ENCODE results near the gene CENPA.
"Not testable (repeated sequence)": the region's sequence is repeated elsewhere in the genome, so short reads cannot be mapped to it uniquely, and the experiment has no call there.

Gene CENPA

DNA sequence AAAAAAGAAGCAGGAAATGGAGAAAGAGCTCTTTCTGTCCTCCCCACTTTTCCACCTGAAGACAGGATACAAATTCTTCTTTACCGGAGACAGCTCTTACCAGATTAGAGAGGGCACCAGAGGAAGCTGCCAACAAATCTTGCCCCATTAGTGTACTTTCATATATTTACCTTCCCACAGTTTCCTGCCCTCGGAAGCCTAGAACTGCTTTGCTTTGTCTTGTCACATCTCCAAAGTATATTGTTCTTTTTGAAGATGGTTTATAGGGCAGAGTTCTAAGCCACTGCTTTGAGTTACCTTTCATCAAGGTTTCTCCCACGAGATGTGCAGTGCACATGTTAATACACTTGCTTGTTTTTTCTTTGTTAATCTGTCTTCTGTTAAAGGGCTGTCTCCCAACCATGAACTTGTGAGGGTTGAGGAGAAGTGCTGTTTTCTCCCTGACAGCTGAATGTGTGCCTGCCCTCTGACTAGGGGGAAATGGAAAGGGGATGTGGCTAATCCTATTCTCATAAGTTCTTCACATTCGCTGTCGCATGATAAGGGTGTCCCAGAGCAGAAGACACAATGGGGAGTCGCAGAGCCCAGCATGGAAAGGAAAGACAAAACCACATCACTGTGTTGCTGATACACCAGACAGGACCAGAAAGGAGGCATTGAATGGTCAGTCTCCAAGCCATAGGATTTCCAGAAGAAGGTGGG lies 24.2 kb downstream of the CENPA start:
- no peak for DNase-seq (ENCODE audit: low spot score)
- Histone ChIP-seq H3K4me3 (no peak overlapping the region), H3K27ac (no peak overlapping the region)
- TF ChIP-seq, protein P1, sequence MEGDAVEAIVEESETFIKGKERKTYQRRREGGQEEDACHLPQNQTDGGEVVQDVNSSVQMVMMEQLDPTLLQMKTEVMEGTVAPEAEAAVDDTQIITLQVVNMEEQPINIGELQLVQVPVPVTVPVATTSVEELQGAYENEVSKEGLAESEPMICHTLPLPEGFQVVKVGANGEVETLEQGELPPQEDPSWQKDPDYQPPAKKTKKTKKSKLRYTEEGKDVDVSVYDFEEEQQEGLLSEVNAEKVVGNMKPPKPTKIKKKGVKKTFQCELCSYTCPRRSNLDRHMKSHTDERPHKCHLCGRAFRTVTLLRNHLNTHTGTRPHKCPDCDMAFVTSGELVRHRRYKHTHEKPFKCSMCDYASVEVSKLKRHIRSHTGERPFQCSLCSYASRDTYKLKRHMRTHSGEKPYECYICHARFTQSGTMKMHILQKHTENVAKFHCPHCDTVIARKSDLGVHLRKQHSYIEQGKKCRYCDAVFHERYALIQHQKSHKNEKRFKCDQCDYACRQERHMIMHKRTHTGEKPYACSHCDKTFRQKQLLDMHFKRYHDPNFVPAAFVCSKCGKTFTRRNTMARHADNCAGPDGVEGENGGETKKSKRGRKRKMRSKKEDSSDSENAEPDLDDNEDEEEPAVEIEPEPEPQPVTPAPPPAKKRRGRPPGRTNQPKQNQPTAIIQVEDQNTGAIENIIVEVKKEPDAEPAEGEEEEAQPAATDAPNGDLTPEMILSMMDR (IDR thresholded peaks at IDR 0.05) = no peak

DNA sequence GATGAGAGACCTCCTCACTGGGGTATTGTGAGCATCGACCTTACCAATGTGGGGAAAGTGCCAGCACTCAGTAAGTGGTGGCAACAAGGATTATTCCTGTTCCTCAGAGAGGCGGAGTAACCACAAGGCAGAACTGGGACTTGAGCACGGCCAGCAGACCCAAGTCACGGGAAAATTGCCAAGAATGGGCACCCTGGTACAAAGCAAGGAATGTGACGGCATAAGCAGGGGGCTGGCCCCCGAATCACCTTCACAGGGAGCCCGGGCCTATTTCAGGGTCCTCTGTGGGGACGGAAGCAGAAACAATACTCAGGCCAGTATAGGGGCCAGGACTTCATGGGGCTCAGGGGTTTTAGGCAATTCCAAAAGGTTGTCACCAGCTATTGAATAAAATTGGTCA lies 25.4 kb downstream of the CENPA start:
- DNase-seq (ENCODE audit: low spot score) = no peak
- TF ChIP-seq, protein P1 (IDR thresholded peaks at IDR 0.05) = no peak
- Histone ChIP-seq H3K4me3 (no peak overlapping the region), H3K27ac (no peak overlapping the region)

DNA sequence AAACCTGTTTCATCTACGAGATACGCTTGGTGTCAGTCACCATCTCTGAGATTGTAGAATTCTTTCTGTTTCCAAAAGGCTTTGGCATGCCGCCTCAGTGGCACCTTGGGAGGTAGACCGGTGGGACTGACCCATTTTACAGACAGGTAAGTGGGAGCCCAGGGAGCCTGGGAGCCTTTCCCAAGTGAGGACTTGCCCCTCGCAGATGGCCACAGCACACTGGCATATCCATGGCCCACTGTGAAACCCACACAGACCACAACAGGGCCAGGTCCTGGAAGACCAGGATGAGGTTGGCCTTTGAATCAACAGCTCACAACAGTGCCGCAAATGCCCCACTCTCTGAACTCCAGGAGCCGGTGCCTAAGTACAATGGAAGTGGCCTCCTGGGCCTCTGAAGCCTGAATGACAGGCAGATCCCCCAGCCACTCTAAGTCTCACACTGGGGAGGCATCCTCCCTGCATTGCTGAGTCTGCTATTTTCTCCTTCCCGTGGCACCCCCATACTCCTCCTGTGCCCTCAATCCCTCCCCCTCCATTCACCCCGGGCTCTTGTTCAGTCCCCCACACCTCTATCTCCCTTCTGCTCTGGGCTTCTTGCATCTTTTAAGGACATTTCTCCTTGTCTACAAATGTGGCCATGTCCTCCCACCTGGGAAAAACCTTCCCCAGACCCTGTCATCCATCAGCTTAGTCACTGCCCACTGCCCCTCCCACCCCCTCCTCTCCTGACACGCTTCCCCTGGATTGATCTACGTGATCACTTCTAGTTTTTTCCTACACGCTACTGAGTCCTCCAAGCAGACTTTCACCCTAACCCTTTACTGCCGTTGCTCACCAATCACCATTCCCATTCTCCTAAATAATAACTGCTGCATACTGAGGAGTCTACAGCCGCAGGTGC lies 26.2 kb downstream of the CENPA start:
- Histone ChIP-seq H3K27ac (no peak overlapping the region), H3K4me3 (no peak overlapping the region)
- DNase-seq (ENCODE audit: low spot score) = no peak
- TF ChIP-seq, protein P1 (IDR thresholded peaks at IDR 0.05) = no peak

DNA sequence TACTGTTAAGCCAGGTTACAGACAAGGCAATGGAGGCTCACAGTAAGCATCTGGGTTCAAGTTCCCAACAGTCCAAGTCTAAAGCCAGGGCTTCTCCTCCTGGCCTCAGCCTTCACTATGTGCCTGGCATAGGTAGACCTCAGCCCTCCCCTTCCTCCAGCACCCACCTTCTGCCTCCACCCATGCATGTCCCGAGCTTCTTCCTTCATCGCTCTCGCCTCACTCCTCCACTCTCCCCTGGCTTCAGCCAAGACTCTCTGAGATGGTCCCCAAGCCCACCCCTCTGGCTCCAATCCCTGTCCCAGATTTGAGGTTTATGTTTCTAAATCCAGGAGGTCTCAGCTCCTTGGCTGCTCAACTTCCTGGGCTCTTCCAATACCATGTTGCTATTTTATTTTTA lies 26.9 kb downstream of the CENPA start:
- no peak for DNase-seq (ENCODE audit: low spot score)
- Histone ChIP-seq H3K4me3 (no peak overlapping the region), H3K27ac (no peak overlapping the region)
- TF ChIP-seq, protein P1 (IDR thresholded peaks at IDR 0.05) = no peak

DNA sequence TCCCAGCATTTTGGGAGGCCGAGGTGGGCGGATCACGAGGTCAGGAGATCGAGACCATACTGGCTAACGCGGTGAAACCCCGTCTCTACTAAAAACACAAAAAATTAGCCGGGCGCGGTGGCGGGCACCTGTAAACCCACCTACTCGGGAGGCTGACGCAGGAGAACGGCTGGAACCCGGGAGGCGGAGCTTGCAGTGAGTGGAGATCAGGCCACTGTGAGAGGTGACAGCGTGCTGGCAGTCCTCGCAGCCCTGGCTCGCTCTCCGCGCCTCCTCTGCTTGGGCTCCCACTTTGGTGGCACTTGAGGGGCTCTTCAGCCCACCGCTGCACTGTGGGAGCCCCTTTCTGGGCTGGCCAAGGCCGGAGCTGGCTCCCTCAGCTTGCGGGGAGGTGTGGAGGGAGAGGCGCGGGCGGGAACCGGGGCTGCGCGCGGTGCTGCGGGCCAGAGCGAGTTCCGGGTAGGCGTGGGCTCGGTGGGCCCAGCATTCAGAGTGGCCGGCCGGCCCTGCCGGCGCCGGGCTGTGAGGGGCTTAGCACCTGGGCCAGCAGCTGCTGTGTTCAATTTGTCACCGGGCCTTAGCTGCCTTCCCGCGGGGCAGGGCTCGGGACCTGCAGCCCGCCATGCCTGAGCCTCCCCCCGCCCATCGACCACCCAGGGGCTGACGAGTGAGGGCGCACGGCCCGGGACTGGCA lies 28.4 kb downstream of the CENPA start:
- not testable (repeated sequence) for H3K4me3 ChIP-seq; DNase-seq (ENCODE audit: low spot score); H3K27ac ChIP-seq

DNA sequence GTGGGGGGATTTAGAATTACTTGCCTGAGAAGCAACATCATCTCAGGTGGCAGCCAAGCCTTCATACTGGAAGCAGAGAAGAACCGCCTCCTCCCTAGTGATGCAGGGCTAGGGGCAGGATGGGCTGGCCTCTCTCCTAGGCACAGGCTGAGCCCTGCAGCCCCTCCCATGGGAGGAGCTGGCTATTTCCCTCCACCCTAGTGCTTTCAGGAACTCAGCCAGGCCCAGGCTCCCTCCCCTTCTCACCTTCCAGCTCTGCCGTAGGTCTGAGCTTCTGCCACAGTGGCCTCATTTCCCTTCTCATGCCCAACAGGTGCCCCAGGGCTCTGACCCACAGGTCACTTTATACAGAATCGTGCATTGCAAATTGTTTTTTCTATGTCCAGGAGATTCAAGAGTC lies 31.0 kb downstream of the CENPA start:
- no peak for DNase-seq (ENCODE audit: low spot score)
- H3K27ac ChIP-seq = no peak overlapping the region
- no peak overlapping the region for H3K4me3 ChIP-seq
- TF ChIP-seq, protein P1 (IDR thresholded peaks at IDR 0.05) = no peak

DNA sequence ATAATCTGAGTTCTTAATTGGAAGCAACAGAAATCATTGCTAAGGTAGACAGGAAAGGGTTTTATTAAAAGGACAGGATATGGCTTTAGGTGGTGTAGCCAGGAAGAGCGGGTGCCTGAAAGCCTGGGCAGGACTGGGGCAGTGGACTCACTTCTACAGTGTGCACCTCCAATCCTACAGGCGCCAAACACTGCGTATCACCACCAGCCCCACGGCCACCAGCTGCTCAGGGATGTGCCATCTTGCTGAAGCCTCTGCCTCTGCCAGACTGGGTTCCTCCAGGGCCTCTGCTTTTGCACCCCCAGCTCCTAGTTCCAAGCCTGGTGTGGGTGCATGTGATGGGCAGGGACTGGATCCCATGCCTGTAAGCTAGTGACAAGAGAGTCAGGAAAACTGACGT lies 32.4 kb downstream of the CENPA start:
- TF ChIP-seq, protein P1 (IDR thresholded peaks at IDR 0.05) = no peak
- Histone ChIP-seq H3K4me3 (no peak overlapping the region), H3K27ac (no peak overlapping the region)
- no peak for DNase-seq (ENCODE audit: low spot score)
